Measurements from ENCODE around the gene CMC1. TPM values are rescaled to one million over a fixed set of nuclear protein-coding genes. Genes with fewer than 3 reads are reported as not detected.

CMC1 gene
- total and polyA plus RNA-seq, 9 of the 15 experiments (the other 6 are each of a cell fraction or from before 2014, with no cell fraction given): 15.9 to 74.6 (median 48.9) TPM

GRCh38 chr3:28243424-28244106, 2.1 kb downstream of the CMC1 start (continued):
- no peak for TF ChIP-seq FOXP4 (CRISPR knock-in tag; IDR thresholded peaks at IDR 0.05; ENCODE audit: borderline replicate concordance)
- no peak for TF ChIP-seq MGA (IDR thresholded peaks at IDR 0.05)
- TF ChIP-seq ZNF584 (CRISPR knock-in tag; IDR thresholded peaks at IDR 0.05; ENCODE audit: low read depth): no peak
- TF ChIP-seq ZZZ3 (IDR thresholded peaks at IDR 0.05): no peak
- no peak for TF ChIP-seq LARP7 (IDR thresholded peaks at IDR 0.05)
- no peak for TF ChIP-seq RREB1 (CRISPR knock-in tag; IDR thresholded peaks at IDR 0.05)
- no peak for TF ChIP-seq ZNF239 (CRISPR knock-in tag; IDR thresholded peaks at IDR 0.05)
